ENCODE results near the gene SEMA6D.

The SEMA6D gene

DNA sequence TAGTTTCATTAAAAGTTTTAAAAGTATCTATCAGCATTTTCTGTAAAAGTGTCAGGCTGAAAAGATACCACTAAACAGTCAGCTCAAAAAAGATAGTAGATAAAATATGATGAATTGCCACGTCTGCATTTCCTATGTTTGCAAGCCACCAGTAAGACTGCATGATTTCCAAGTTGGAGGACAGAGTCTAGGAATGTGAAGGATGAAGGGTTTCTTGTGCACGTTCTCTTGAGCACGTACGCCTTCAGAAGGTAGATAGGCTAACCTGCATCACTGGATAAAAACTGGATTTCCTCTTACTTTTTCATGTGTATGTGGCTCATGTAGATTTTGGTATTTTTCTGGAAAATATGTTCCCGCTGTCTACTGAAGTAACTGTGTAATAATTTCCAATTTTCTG is 9.9 kb upstream of the SEMA6D start:
- no peaks in the 10 kb centered on the region for H3K4me1 Mint-ChIP-seq
- H3K4me3 Mint-ChIP-seq = no peak overlapping the region
- H3K27ac Mint-ChIP-seq = no peak overlapping the region
- no peaks in the 10 kb centered on the region for H3K9me3 Mint-ChIP-seq
- H3K27me3 Mint-ChIP-seq = no peaks in the 10 kb centered on the region
- H3K36me3 Mint-ChIP-seq = no peaks in the 10 kb centered on the region

DNA sequence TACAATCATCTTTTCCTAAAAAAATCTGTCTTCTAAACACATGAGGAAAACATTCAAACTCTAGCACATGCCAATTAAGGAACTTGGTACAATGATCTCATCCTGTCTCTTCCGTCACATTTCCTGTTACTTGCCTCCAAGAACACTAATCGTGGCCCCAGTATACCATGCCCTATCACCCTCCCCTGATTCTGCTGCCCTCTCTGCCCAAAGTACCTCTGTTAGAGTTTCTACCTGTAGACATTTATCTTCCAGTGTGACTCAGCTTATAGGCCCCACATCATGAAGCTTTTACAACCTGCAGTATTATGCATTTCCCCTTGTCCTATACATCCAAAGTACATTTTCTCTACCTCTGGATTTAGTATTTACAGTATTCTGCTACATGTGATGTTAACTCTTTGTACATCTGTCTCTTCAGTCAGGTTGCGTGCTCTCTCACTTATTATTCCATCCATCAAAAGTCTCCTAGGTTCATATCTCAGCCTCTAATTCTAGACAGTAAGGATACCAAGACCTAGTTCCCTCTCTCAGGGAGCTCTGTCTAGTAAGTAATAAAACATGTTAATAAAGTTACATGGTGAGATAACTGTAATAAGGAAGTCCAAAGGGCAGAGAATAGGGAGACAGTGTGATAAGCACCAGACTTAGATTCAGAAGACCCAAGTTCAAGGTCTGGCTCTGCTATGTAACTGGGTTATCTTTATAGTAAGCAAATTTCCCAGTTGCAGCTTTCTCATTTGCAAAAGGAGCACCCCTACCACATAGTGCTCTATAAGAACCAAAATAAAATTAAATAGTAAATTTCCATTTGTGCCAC is 8.9 kb upstream of the SEMA6D start:
- H3K4me1 Mint-ChIP-seq = no peaks in the 10 kb centered on the region
- H3K27me3 Mint-ChIP-seq = no peaks in the 10 kb centered on the region
- H3K27ac Mint-ChIP-seq = no peak overlapping the region
- no peaks in the 10 kb centered on the region for H3K9me3 Mint-ChIP-seq
- H3K36me3 Mint-ChIP-seq = no peaks in the 10 kb centered on the region
- H3K4me3 Mint-ChIP-seq = no peak overlapping the region

DNA sequence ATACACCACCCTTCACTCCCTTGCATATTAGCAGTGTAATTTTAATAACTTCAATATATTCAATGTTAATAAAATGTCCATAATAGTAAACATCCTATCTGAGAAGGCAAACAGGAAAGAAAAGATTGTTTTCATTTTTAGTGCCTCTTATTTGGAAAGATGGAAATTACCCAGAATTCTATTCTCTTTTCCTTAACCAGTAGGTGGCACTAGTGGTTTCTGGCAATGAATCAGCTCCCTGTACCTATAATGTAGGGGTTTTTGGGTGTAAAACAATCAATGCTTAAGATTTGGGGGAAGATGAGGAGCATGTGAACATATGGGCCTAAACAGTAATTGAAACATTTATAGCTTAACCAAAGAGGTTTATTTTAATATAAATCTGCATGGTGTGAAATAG is 5.7 kb upstream of the SEMA6D start:
- H3K27ac Mint-ChIP-seq = no peak overlapping the region
- no peaks in the 10 kb centered on the region for H3K36me3 Mint-ChIP-seq
- H3K4me1 Mint-ChIP-seq = no peaks in the 10 kb centered on the region
- H3K27me3 Mint-ChIP-seq = peaks cover 6% of the 10 kb centered on the region
- H3K9me3 Mint-ChIP-seq = no peaks in the 10 kb centered on the region
- no peak overlapping the region for H3K4me3 Mint-ChIP-seq

DNA sequence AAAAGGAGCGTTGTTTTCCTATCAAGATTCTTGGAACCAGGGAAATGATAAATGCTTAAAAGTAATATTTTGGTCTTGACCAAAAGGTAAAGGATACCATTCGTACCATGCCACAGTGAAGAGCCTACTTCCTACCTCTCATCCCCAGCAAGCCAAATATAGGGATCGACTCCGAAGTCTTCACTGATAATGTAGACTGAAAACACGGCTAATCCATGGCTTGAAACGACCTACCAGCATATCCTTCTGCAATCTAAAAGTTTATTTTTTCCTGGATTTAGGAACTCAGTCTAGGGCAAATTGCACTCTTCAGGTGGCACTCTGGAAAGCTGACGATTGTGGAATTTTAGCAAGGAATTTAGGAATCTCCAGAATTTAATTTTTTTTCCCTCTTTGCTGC is 1.9 kb upstream of the SEMA6D start:
- Mint-ChIP-seq H3K27ac (no peak overlapping the region), H3K36me3 (no peaks in the 10 kb centered on the region), H3K4me1 (no peaks in the 10 kb centered on the region), H3K27me3 (peaks cover 23% of the 10 kb centered on the region), H3K4me3 (no peak overlapping the region), H3K9me3 (no peaks in the 10 kb centered on the region)

DNA sequence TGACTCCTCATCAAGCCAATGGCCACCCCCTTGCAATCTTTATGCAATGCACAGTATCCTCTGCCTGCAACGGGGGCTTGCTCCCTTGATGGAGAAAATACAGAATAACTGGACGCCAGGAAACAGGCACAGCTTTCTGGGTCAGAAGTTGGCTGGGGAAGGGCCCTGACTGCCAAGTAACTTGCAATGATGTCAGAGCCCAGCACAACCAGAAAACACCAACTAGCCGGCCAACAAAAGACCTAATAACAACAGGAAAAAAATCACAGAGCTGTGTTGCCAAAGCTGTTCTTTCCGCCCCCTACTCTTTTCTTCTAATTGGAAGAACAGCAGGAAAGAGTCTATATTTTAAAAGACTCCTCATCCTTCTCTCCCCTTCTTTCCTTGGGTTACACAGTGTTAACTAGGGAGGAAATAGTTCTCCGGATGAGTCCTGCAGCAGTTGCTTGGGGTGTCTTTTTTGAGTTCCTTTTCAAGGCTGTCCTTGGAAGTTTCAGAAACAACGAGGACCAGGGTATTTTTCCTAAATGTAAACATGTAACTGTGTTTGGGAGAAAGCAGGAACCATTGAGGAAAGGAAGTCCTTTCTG is 1.4 kb upstream of the SEMA6D start:
- Mint-ChIP-seq H3K4me1 (no peaks in the 10 kb centered on the region), H3K4me3 (no peak overlapping the region), H3K27ac (no peak overlapping the region), H3K9me3 (no peaks in the 10 kb centered on the region), H3K27me3 (peaks cover 26% of the 10 kb centered on the region), H3K36me3 (no peaks in the 10 kb centered on the region)

DNA sequence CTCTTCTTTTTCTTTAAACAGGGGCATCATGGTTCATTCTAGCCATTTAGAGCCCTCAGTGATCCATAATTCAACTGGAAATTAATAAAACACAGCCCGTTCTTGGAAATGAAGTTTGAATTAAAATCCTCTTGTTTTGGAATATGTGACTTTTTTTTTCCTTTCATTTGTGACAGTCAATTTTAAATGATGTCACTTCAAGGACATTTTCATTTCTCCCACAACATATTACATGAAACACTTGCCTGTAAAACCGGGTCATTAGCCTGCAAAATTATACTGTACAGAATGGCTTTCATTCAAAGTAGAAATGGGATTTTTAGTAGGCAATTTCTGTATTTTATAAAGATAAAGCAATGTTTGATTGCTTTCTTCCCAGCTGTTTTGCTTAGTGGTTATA is 789 bp upstream of the SEMA6D start:
- H3K4me3 Mint-ChIP-seq = no peak overlapping the region
- H3K27me3 Mint-ChIP-seq = peaks cover 27% of the 10 kb centered on the region
- H3K27ac Mint-ChIP-seq = no peak overlapping the region
- H3K36me3 Mint-ChIP-seq = no peaks in the 10 kb centered on the region
- H3K9me3 Mint-ChIP-seq = no peaks in the 10 kb centered on the region
- no peaks in the 10 kb centered on the region for H3K4me1 Mint-ChIP-seq

DNA sequence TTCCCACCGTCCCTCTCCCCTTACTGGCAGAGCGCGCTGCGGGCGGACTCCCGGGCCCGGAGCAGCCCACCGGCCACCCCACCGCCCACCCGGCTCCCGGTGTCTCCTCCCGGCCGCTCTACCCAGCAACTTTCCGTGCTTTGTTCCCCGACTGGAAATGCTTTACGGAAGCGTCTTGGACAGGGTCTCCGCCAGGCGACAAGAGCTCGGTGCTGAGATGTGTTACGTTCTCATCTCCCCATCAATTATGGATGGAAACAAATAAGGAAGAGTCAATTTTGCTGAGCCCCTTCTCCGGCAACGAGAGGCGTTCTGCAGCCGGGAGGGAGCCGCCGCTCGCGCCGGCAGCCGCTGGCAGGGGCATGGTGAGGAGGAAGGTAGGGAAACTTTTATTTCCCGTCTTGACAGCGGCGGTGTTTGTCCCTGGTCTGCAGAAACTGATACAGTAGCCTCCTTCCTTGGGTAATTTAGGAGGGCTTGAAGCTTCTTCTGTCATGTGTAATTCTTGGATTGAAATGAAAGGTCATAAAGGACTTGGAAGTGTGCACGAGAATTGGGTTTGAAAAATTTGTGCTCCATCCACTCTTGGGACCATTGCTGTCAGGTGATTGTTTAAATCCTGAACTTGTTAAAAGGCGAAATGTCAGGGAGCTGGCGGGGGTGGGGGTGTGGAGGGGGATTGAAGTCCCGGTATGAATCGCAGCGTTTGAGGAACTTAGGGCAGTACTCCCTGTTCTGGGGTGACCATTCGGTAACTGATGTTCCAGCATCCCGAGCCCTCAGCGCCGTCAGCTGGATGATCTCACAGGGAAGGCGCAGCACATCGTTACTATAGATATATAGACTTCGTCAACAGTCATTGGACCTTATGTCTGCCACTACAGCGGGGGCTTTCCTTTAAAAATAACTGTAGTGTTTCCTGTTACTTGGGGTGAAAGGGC is 1.5 kb downstream of the SEMA6D start:
- no peaks in the 10 kb centered on the region for H3K4me1 Mint-ChIP-seq
- peaks cover 36% of the 10 kb centered on the region for H3K27me3 Mint-ChIP-seq
- H3K4me3 Mint-ChIP-seq = no peak overlapping the region

DNA sequence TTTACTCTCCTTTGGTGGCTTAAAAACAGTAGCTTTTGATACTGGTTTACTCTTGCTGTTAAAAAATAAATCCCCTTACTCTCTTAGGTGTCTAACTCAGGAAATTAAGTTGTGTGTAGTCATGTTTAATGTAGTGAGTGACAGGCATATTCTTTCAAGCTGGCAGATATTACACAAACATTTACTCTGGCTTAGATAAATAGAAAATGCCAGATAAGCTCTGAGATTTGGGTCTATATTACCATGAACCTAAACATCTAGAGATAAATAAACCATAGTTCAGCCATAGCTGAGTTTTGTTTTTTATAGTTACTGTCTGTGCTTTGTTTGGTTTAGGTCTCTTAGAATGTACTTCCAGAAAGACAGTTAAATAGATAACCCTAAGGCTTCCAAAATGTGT is 2.4 kb downstream of the SEMA6D start:
- Mint-ChIP-seq H3K27me3 (peaks cover 33% of the 10 kb centered on the region), H3K4me3 (no peak overlapping the region)

More for the DNA sequence above, 1.5 kb downstream of the SEMA6D start:
- no peaks in the 10 kb centered on the region for H3K36me3 Mint-ChIP-seq
- H3K27ac Mint-ChIP-seq = no peak overlapping the region
- no peaks in the 10 kb centered on the region for H3K9me3 Mint-ChIP-seq

DNA sequence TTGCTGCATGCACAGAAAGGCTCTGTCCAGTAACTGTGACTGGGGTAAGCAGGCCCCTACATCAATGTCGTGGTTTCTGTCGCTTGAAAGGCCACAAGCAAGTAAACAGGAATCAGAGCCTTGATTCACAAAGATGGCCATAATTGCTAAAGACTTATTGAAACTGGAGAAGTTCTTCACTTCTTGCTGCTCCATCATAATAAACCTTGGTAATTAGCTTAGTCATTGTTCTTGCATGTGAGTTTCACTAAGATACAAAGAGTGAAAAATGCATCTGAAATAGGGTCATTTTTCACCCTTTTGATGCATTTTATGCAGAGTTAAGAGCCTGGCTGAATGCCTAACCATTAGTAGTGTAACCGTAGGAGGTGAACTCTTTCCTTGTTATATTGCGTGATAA is 3.2 kb downstream of the SEMA6D start:
- no peak overlapping the region for H3K4me3 Mint-ChIP-seq
- no peaks in the 10 kb centered on the region for H3K4me1 Mint-ChIP-seq
- no peaks in the 10 kb centered on the region for H3K9me3 Mint-ChIP-seq
- H3K27ac Mint-ChIP-seq = no peak overlapping the region
- H3K36me3 Mint-ChIP-seq = no peaks in the 10 kb centered on the region
- H3K27me3 Mint-ChIP-seq = peaks cover 35% of the 10 kb centered on the region

More for the DNA sequence above, 2.4 kb downstream of the SEMA6D start:
- H3K36me3 Mint-ChIP-seq = no peaks in the 10 kb centered on the region
- no peak overlapping the region for H3K27ac Mint-ChIP-seq
- H3K9me3 Mint-ChIP-seq = no peaks in the 10 kb centered on the region
- H3K4me1 Mint-ChIP-seq = no peaks in the 10 kb centered on the region

DNA sequence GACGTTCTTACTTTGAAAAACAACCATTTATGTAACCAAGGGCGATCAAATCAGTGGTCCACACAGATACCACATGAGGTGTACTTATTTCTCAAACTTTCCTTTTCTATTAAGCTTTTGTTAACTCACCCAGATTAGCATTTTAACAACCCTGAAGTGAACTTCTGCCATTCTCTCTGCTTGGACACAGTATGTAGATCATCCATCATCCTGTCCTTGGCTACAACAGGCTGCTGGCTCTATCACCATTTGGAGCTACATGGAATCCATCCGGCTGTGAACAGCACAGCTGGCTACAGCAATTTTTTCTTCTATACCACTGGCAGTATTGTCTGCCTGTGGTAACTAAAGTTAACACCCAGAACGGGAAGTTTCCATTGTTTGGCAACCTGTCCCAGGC is 4.4 kb downstream of the SEMA6D start:
- no peaks in the 10 kb centered on the region for H3K36me3 Mint-ChIP-seq
- H3K4me3 Mint-ChIP-seq = no peak overlapping the region
- H3K4me1 Mint-ChIP-seq = no peaks in the 10 kb centered on the region
- peaks cover 37% of the 10 kb centered on the region for H3K27me3 Mint-ChIP-seq
- H3K27ac Mint-ChIP-seq = no peak overlapping the region
- no peaks in the 10 kb centered on the region for H3K9me3 Mint-ChIP-seq

DNA sequence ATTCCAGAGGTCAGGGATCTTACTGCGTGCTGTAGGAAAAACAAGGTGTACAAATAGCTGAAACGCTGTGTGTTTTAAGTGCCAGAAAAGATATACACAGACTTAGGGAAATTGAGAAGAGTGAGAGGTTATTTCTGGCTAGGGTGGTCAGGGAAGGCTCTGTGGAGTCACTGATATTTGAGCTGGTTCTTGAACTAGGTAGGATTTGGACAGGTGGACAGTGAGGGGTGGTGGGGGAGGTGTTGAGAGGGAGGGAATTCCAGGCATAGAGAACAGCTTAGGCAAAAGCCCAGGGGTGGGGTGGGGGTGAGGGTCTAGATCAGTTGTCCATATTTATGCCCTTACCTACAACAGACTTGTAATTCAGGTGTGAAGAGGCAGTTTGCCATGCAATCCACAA is 7.0 kb downstream of the SEMA6D start:
- Mint-ChIP-seq H3K36me3 (no peaks in the 10 kb centered on the region), H3K4me1 (no peaks in the 10 kb centered on the region), H3K9me3 (no peaks in the 10 kb centered on the region), H3K27me3 (peaks cover 27% of the 10 kb centered on the region), H3K27ac (no peak overlapping the region), H3K4me3 (no peak overlapping the region)

DNA sequence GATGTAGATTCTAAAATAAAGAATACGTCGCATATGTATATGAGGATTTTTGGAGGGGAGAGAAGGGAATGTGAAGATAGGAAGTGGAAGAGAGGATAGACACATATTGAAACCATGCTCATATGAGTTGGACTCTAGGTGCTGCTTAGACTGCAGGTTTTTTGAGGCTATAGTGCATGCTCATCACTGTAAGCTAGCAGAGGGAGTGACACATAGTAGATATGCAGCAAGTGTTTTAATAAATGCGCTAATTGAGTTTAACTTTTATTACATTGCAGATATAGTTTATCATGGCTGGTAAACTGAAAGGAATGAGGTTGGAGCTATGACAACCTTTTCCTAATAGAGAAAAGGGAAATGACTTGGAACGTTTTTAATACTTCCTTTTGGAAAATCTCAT is 7.7 kb downstream of the SEMA6D start:
- H3K27ac Mint-ChIP-seq = no peak overlapping the region
- H3K4me1 Mint-ChIP-seq = no peaks in the 10 kb centered on the region
- H3K9me3 Mint-ChIP-seq = no peaks in the 10 kb centered on the region
- H3K36me3 Mint-ChIP-seq = no peaks in the 10 kb centered on the region
- no peak overlapping the region for H3K4me3 Mint-ChIP-seq
- H3K27me3 Mint-ChIP-seq = peaks cover 23% of the 10 kb centered on the region

DNA sequence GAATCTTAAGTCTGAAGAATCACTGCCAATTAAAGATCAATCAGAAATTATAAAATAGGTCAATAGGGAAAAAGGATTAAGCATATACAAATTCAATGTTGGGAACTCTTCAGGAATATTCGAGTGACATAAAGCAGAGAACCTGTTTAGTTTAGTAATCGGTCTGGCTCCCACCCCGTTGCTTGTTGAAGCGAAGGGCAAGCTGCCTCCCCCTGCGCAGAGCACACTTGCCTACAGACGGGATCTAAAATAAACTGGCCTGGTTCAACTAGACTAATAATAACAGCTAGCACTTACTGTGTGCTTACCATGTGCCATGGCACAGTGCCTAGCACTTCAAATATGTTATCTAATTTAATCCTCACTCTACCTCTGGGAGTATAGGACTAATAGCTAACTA is 8.6 kb downstream of the SEMA6D start:
- no peaks in the 10 kb centered on the region for H3K9me3 Mint-ChIP-seq
- H3K27me3 Mint-ChIP-seq = peaks cover 17% of the 10 kb centered on the region
- H3K4me3 Mint-ChIP-seq = no peak overlapping the region
- H3K36me3 Mint-ChIP-seq = no peaks in the 10 kb centered on the region
- H3K4me1 Mint-ChIP-seq = no peaks in the 10 kb centered on the region
- no peak overlapping the region for H3K27ac Mint-ChIP-seq

DNA sequence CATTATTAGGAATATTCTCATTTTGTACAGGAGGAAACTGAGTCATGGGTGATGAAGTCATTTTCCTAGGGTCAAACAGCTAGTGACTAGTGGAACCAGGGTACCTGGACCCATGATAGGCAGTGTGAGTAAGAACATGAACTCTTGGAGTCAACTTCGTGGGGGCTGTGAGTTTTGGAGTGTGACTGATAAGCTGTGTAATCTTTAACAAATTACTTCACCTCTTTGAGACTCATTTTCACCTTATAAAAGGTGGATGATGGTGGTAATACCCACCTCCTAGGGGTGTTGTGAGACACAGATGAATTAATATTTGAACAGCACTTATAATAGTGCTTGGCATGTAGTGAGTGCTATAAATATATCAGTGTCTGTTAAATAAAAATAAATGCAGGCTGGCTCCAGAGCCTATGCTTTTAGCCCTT is 9.1 kb downstream of the SEMA6D start:
- H3K27me3 Mint-ChIP-seq = peaks cover 17% of the 10 kb centered on the region
- H3K4me3 Mint-ChIP-seq = no peak overlapping the region
- H3K27ac Mint-ChIP-seq = no peak overlapping the region
- H3K36me3 Mint-ChIP-seq = no peaks in the 10 kb centered on the region
- H3K4me1 Mint-ChIP-seq = no peaks in the 10 kb centered on the region
- no peaks in the 10 kb centered on the region for H3K9me3 Mint-ChIP-seq

DNA sequence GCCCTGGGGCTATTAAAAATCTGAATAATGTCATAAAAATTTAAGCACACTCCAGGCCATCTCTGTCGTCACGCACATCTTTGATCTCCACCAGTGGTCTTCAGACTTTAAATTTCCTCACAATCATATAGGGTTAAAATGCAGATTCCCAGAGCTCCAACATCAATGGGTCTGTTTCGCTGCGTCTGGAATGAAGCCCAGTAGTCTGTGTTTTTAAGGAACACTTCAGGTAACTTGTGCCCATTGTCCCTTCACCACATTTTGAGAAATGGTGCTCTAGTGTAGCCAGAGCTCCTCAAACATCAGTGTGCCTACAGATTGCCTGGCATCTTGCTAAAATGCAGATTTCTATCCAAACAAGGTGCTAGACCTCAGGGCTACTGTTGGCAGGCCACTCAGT is 9.8 kb downstream of the SEMA6D start:
- H3K4me1 Mint-ChIP-seq = no peaks in the 10 kb centered on the region
- H3K27ac Mint-ChIP-seq = no peak overlapping the region
- no peaks in the 10 kb centered on the region for H3K36me3 Mint-ChIP-seq
- H3K4me3 Mint-ChIP-seq = no peak overlapping the region
- no peaks in the 10 kb centered on the region for H3K9me3 Mint-ChIP-seq
- H3K27me3 Mint-ChIP-seq = peaks cover 11% of the 10 kb centered on the region

DNA sequence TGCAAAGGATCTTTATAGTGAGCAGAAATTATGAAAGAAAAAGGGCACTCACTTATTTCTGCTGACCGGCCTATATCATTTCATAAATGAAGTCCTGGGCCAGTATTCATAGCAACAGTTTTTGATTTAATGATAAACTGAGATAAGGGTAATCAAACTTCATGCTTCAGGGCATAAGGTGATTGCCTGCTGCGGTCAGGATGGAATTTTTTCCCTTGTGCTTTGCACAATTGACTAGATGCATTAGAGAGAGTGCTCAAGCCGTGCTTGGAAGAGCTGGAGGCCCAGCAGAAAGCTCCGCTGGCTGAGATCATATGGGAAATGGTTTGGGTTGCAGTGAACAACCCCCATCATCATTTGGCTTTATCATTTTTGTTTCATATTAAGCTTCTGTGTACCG is 10.4 kb downstream of the SEMA6D start:
- no peak overlapping the region for H3K27ac Mint-ChIP-seq
- H3K36me3 Mint-ChIP-seq = no peaks in the 10 kb centered on the region
- no peaks in the 10 kb centered on the region for H3K9me3 Mint-ChIP-seq
- H3K4me1 Mint-ChIP-seq = no peaks in the 10 kb centered on the region
- H3K4me3 Mint-ChIP-seq = no peak overlapping the region
- H3K27me3 Mint-ChIP-seq = peaks cover 8% of the 10 kb centered on the region
